HCT116 (cell line): ENCODE measurements around the gene LHX3. TPM values are rescaled to one million over a fixed set of nuclear protein-coding genes. Genes with fewer than 3 reads are reported as not detected.

Experiments used
- ATAC-seq: fragments of 200-7000 bp; cut with Tn5 transposase; 2 replicates; pipeline ENCODE4 v1.9.1; 2020; ENCODE audit warnings: mild to moderate bottlenecking, moderate library complexity
- BruUV-seq: library from RNA; stranded (reverse); fragments of 400-500 nt; replicated peaks from 2 replicates; lab custom pipeline; 2021; lab: Mats Ljungman, UMichigan
- CTCF ChIA-PET: fragments of 300-600 bp; sonication (Branson Sonifier 250); formaldehyde crosslinking; loops from one replicate; lab custom pipeline; 2021; ENCODE audit warnings: antibody characterized with exemption; lab: Charles Lee
- POLR2A ChIA-PET: fragments of 300-600, 350-600 bp; sonication (Branson Sonifier 250); formaldehyde crosslinking; loops from one replicate; lab custom pipeline; 2021; ENCODE audit warnings: antibody characterized with exemption; lab: Charles Lee
- RAD21 ChIA-PET, 2 experiments: fragments of 300-600 bp; sonication (Branson Sonifier 250); formaldehyde crosslinking; loops; one replicate each; lab custom pipeline; 2023; ENCODE audit warnings: low total read pairs in 2 of 2; ENCODE audit not compliant: uncharacterized antibody in 2 of 2, unreplicated experiment in 2 of 2, low non-redundant PET in 1 of 2; lab: Charles Lee
- DNase-seq: peaks from one replicate; pipeline ENCODE4 v3.0.0-alpha.2; 2010; ENCODE audit warnings: low read depth, low spot score
- H2AFZ ChIP-seq: fragments of 200-600 bp; shearing (Covaris generic), sonication (generic); 2 replicates; pipeline ENCODE4 v1.6.1; 2017; ENCODE audit warnings: low read depth, mixed run types, mixed read lengths, antibody characterized with exemption, low read length; ENCODE audit not compliant: poor library complexity, severe bottlenecking
- H3K27ac ChIP-seq: 2 replicates; pipeline ENCODE4 v1.5.1; 2012; ENCODE audit warnings: low read depth, low read length
- H3K27me3 ChIP-seq: fragments of 200-600 bp; sonication (generic); 2 replicates; pipeline ENCODE4 v1.6.1; 2016; ENCODE audit warnings: mixed run types, low read length, mixed read lengths; ENCODE audit not compliant: insufficient read depth
- H3K36me3 ChIP-seq, 2 experiments: fragments of 200-500 bp in 1 of 2; fragments of 200-600 bp in 1 of 2; sonication (Bioruptor generic) in 1 of 2; sonication (generic) in 1 of 2; 2 replicates each; pipeline versions ENCODE4 v1.5.1 to v1.6.1; 2014 to 2016; ENCODE audit warnings: low read length in 2 of 2, inconsistent platforms in 1 of 2, mixed read lengths in 1 of 2, mixed run types in 1 of 2; ENCODE audit not compliant: insufficient read depth in 2 of 2, control insufficient read depth in 1 of 2
- H3K4me1 ChIP-seq, 2 experiments: fragments of 200-600 bp in 1 of 2; sonication (generic) in 1 of 2; 2 replicates each; pipeline versions ENCODE4 v1.5.1 to v1.6.1; 2012 to 2017; ENCODE audit warnings: low read length in 2 of 2, inconsistent platforms in 1 of 2, mild to moderate bottlenecking in 1 of 2, mixed read lengths in 1 of 2, mixed run types in 1 of 2, moderate library complexity in 1 of 2; ENCODE audit not compliant: insufficient read depth in 2 of 2, control insufficient read depth in 1 of 2
- H3K4me2 ChIP-seq: fragments of 200-600 bp; sonication (generic); 2 replicates; pipeline ENCODE4 v1.6.1; 2017; ENCODE audit warnings: mixed run types, low read length, mixed read lengths
- H3K4me3 ChIP-seq, 2 experiments: fragments of 200-600 bp in 1 of 2; sonication (generic) in 1 of 2; replicated peaks in 1 of 2; 2 replicates each; pipeline ENCODE4 v1.5.1; 2011 to 2016; ENCODE audit warnings: low read length in 2 of 2, control low read depth in 1 of 2, low read depth in 1 of 2, mild to moderate bottlenecking in 1 of 2, mixed read lengths in 1 of 2, mixed run types in 1 of 2
- H3K79me2 ChIP-seq: fragments of 200-600 bp; sonication (generic); 2 replicates; pipeline ENCODE4 v1.6.1; 2017; ENCODE audit warnings: mild to moderate bottlenecking, mixed run types, low read length, moderate library complexity, mixed read lengths; ENCODE audit not compliant: insufficient read depth
- H3K9ac ChIP-seq: fragments of 200-600 bp; sonication (generic); 2 replicates; pipeline ENCODE4 v1.6.1; 2016; ENCODE audit warnings: low read length, mixed read lengths
- H3K9me2 ChIP-seq: fragments of 200-600 bp; sonication (generic), shearing (Covaris generic); 2 replicates; pipeline ENCODE4 v1.6.1; 2017; ENCODE audit warnings: mixed run types, mild to moderate bottlenecking, moderate library complexity; ENCODE audit not compliant: insufficient read depth
- H3K9me3 ChIP-seq, 2 experiments: fragments of 200-500 bp in 1 of 2; fragments of 200-600 bp in 1 of 2; sonication (Bioruptor generic) in 1 of 2; sonication (generic) in 1 of 2; 2 replicates each; pipeline ENCODE4 v1.6.1; 2014 to 2017; ENCODE audit warnings: low read length in 2 of 2, mixed read lengths in 2 of 2, inconsistent platforms in 1 of 2, low read depth in 1 of 2, mild to moderate bottlenecking in 1 of 2, mixed run types in 1 of 2, moderate library complexity in 1 of 2; ENCODE audit not compliant: control insufficient read depth in 1 of 2, insufficient read depth in 1 of 2
- H4K20me1 ChIP-seq: fragments of 200-600 bp; sonication (generic), shearing (Covaris generic); 2 replicates; pipeline ENCODE4 v1.6.1; 2017; ENCODE audit warnings: mixed run types, mild to moderate bottlenecking, moderate library complexity; ENCODE audit not compliant: insufficient read depth
- CBX3 ChIP-seq: IDR thresholded peaks from 2 replicates; pipeline ENCODE4 v1.6.1; 2012; ENCODE audit warnings: low read depth
- CEBPB ChIP-seq: IDR thresholded peaks from 2 replicates; pipeline ENCODE4 v1.6.1; 2012; ENCODE audit warnings: low read depth
- EGR1 ChIP-seq: IDR thresholded peaks from 2 replicates; pipeline ENCODE4 v1.6.1; 2012; ENCODE audit warnings: low read depth
- ELF1 ChIP-seq: IDR thresholded peaks from 2 replicates; pipeline ENCODE4 v1.6.1; 2012; ENCODE audit warnings: low read depth, borderline replicate concordance
- EZH2 ChIP-seq: fragments of 200-600 bp; sonication (generic); IDR thresholded peaks from 2 replicates; pipeline ENCODE4 v1.6.1; 2017; ENCODE audit warnings: antibody characterized with exemption, mixed run types
- EZH2phosphoT487 ChIP-seq: fragments of 200-600 bp; IDR thresholded peaks from 2 replicates; pipeline ENCODE4 v1.6.1; 2018; ENCODE audit warnings: antibody characterized with exemption, borderline replicate concordance
- FOSL1 ChIP-seq: IDR thresholded peaks from 2 replicates; pipeline ENCODE4 v1.6.1; 2012; ENCODE audit warnings: low read depth
- MAX ChIP-seq: IDR thresholded peaks from 2 replicates; pipeline ENCODE4 v1.6.1; 2012
- POLR2A ChIP-seq: IDR thresholded peaks from 2 replicates; pipeline ENCODE4 v1.7.0; 2011; ENCODE audit warnings: borderline replicate concordance; ENCODE audit not compliant: insufficient read depth, insufficient read length; ENCODE audit errors: extremely low read depth
- POLR2AphosphoS5 ChIP-seq: IDR thresholded peaks from 2 replicates; pipeline ENCODE4 v1.6.1; 2011; ENCODE audit warnings: mild to moderate bottlenecking, low read depth, low read length, moderate library complexity
- RAD21 ChIP-seq: IDR thresholded peaks from 2 replicates; pipeline ENCODE4 v1.6.1; 2012; ENCODE audit warnings: low read depth, mild to moderate bottlenecking
- SIN3A ChIP-seq: IDR thresholded peaks from 2 replicates; pipeline ENCODE4 v1.6.1; 2012; ENCODE audit warnings: low read depth
- SRF ChIP-seq: IDR thresholded peaks from 2 replicates; pipeline ENCODE4 v1.6.1; 2012; ENCODE audit warnings: low read depth
- ZFX ChIP-seq: fragments of 450-650 bp; IDR thresholded peaks from 2 replicates; pipeline ENCODE4 v1.6.1; 2017
- ZNF274 ChIP-seq: fragments of 200-500 bp; sonication (Bioruptor generic); IDR thresholded peaks from 2 replicates; pipeline ENCODE4 v1.6.1; 2014; ENCODE audit warnings: mild to moderate bottlenecking, low read depth, low read length, inconsistent platforms
- intact Hi-C: fragments of 100-400 bp; cut with micrococcal nuclease; formaldehyde crosslinking; loops from 2 replicates; pipeline ENCODE4 v1.10.0; 2022
- total RNA-seq: library from RNA; stranded (reverse); gene quantifications from one replicate; pipeline ENCODE4 v1.2.1, GENCODE V29; 2021; ENCODE audit not compliant: unreplicated experiment
- TF ChIP-seq, protein P1 (sequence below), 3 experiments: fragments of 200-600 bp in 1 of 3; sonication (generic) in 1 of 3; IDR thresholded peaks in 2 of 3; conservative IDR thresholded peaks in 1 of 3; 2 replicates each; pipeline ENCODE4 v1.5.1; 2012 to 2017; ENCODE audit warnings: low read depth in 2 of 3, low read length in 2 of 3, antibody characterized with exemption in 1 of 3, borderline replicate concordance in 1 of 3, control low read depth in 1 of 3, mild to moderate bottlenecking in 1 of 3, mixed read lengths in 1 of 3, mixed run types in 1 of 3, moderate library complexity in 1 of 3; ENCODE audit not compliant: insufficient read depth in 1 of 3

The LHX3 gene
- total RNA-seq, 1 experiment from 2014 or later, result not detected

- ChIA-PET POLR2A (no interaction called here), CTCF (no interaction called here), RAD21 (no interaction called here)
- H3K27me3 ChIP-seq, result no peaks in the 10 kb centered on the region
- no peak overlapping the region for H3K4me3 ChIP-seq
- no peaks in the 10 kb centered on the region for H3K9me3 ChIP-seq
- TF ChIP-seq, protein P1, sequence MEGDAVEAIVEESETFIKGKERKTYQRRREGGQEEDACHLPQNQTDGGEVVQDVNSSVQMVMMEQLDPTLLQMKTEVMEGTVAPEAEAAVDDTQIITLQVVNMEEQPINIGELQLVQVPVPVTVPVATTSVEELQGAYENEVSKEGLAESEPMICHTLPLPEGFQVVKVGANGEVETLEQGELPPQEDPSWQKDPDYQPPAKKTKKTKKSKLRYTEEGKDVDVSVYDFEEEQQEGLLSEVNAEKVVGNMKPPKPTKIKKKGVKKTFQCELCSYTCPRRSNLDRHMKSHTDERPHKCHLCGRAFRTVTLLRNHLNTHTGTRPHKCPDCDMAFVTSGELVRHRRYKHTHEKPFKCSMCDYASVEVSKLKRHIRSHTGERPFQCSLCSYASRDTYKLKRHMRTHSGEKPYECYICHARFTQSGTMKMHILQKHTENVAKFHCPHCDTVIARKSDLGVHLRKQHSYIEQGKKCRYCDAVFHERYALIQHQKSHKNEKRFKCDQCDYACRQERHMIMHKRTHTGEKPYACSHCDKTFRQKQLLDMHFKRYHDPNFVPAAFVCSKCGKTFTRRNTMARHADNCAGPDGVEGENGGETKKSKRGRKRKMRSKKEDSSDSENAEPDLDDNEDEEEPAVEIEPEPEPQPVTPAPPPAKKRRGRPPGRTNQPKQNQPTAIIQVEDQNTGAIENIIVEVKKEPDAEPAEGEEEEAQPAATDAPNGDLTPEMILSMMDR (IDR thresholded peaks at IDR 0.05 in 2 of 3, conservative IDR thresholded peaks at IDR 0.05 in 1 of 3; ENCODE audit: borderline replicate concordance in 1 of 3, insufficient read depth in 1 of 3, low read depth in 2 of 3, low read length in 2 of 3), result no peak
- TF ChIP-seq EZH2phosphoT487, result no peak
- no peak for TF ChIP-seq SRF
- TF ChIP-seq EGR1, result no peak
- TF ChIP-seq CEBPB, result no peak
- no peak for TF ChIP-seq FOSL1
- no peak for TF ChIP-seq RAD21
- TF ChIP-seq CBX3, result no peak
- TF ChIP-seq POLR2A, result no peak
- TF ChIP-seq MAX, result no peak
- TF ChIP-seq EZH2, result no peak
- no peak for TF ChIP-seq ZFX
- no peak for TF ChIP-seq POLR2AphosphoS5
- TF ChIP-seq ELF1, result no peak
- TF ChIP-seq ZNF274, result no peak
- TF ChIP-seq SIN3A, result no peak
- no peaks in the 10 kb centered on the region for H3K9me2 ChIP-seq
- intact Hi-C loops, result no loop called here
- no peak for ATAC-seq
- no peaks in the 10 kb centered on the region for H3K36me3 ChIP-seq
- H3K79me2 ChIP-seq, result no peaks in the 10 kb centered on the region
- no peak overlapping the region for H3K27ac ChIP-seq
- no peak overlapping the region for H3K9ac ChIP-seq
- H3K4me1 ChIP-seq, result no peaks in the 10 kb centered on the region; a peak in 1 of 4 replicates
- H4K20me1 ChIP-seq, result no peaks in the 10 kb centered on the region
- BruUV-seq, result no TSS peak
- no peak for DNase-seq
- H2AFZ ChIP-seq, result no peak overlapping the region
- no peak overlapping the region for H3K4me2 ChIP-seq
Observed at GRCh38 chr9:136148766-136149165, 56.2 kb downstream of the LHX3 start.
